G401 (cell line): ENCODE measurements around the gene PLXNA4. TPM values are rescaled to one million over a fixed set of nuclear protein-coding genes. Genes with fewer than 3 reads are reported as not detected.
"Not testable (repeated sequence)": the region's sequence is repeated elsewhere in the genome, so short reads cannot be mapped to it uniquely, and the experiment has no call there.

Experiments
- DNase-seq: peaks from one replicate; pipeline ENCODE4 v3.0.0-alpha.2; 2015; ENCODE audit warnings: low spot score
- in situ Hi-C: cut with HindIII; loops from 2 replicates; pipeline ENCODE4 v1.10.0; 2016; ENCODE audit warnings: low sequenced_read_pairs, mixed read lengths
- total RNA-seq: library from RNA; depleted of rRNA; stranded (reverse); fragments of >200 nt; shearing (Covaris generic); gene quantifications from 2 replicates; pipeline ENCODE4 v1.2.3, GENCODE V29; 2014

The PLXNA4 gene
- total RNA-seq, 1 experiment from 2014 or later, result under 0.01 TPM

GRCh38 chr7:132412435-132412834 lies 163.8 kb downstream of the PLXNA4 start:
- no peak for DNase-seq
- in situ Hi-C loops, result no loop called here

DNA sequence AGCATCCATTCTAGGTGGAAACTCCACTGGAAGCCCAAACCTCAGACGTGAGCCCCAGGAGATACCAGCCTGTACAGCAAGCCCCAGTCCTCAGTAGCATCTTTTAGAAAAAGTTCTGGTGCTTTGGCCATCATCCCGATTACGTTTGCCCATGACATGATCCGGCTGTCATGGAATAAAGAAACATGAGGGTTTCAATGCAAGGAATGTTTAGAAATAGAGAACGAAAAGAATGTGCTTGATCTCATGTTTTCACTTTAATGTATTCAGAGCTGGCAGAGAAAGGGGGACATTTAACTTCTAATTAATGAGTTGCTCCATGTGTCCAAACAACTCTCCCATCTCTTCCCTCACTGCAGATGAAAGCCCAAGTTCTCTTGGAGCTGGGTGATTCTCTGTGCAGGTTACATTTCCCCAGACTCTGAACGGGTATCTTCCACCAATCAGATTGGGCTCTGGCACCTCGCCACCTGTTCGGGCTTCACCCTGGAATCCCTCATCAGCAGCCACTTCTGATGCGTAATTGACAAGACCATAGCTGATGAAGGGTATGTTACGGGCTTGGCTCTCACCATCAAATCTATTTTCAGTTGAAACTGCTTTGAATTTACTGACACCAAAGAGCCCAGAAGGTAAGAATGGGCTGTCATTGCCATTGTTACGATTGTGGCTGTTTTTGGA lies 165.3 kb downstream of the PLXNA4 start:
- in situ Hi-C loops, result no loop called here

DNA sequence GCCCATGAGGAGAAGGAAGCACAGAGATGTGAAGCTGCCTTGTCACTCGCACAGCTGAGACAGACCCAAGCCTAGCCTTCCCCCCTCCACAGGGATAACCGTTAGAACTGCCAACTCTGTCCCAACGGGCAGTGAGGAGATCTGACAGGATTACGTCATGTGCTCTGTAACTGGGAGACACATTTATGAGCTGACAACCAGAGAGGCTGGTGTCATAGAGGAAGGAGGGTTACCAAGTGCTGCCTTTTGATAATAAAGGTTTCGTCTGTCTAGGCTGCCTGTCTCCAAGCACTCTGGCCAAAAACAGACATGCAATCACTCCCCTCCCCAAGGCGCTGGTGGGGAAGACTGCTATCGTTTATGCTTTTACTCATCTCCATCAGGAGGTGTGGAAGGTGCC lies 165.9 kb downstream of the PLXNA4 start:
- in situ Hi-C loops, result no loop called here

More for the DNA sequence above, 165.3 kb downstream of the PLXNA4 start:
- no peak for DNase-seq

DNA sequence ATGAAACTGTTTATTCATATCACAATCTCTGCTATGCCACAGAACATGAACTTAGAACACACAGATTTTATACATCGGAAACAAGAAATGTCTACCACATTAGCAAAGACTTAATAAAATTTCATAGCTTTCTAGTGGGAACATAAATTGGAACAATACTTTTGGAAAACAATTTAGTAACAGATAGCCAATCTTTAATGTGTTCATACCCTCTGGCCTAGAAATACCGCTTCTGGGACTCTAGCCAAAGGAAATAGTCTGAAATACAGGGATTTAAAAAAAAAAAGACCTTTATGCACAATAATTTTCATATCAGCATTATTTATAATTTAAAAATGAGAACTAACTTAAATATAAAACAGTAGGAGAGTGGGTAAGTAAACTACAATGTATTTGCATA lies 168.5 kb downstream of the PLXNA4 start:
- no peak for DNase-seq
- in situ Hi-C loops, result no loop called here

More for the DNA sequence above, 165.9 kb downstream of the PLXNA4 start:
- DNase-seq, result no peak

DNA sequence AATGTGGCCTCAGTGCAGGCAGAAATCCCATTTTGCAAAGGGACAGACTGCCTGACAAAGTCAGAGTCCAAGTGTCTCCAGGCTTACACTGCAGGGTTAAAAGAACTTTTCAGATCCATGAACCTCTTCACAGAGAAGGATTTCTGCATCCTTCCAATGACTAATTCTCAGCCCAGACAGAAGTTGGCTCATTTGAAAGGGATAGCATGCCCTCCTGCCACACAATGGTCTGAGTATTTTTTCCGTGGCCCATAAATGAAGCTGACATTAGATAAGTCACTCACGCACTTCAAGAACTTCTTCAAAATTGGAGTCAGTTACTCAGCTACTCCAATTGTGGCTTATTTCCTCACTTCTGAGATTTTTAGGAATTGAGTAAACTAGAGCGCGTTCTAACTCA lies 170.2 kb downstream of the PLXNA4 start:
- no peak for DNase-seq
- in situ Hi-C loops, result no loop called here

DNA sequence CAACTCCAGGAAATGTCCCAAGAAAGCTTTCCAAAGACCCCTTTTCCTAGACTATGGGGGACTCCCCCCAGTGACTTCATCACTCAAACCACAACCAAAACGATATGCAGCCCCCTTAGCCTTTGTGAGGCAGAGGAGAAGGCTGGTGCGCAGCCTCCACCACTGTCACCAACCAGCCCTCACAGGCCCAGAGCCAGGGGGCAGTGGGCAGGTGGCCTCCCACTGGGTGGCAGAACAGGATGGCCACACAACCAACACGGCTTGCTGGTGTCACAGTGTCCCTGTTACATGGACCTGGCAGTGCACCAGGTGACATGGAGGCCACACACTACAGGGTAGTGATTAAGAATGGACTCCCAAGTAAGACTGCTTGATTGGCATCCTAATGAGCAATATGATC lies 172.0 kb downstream of the PLXNA4 start:
- in situ Hi-C loops, result no loop called here
- no peak for DNase-seq

DNA sequence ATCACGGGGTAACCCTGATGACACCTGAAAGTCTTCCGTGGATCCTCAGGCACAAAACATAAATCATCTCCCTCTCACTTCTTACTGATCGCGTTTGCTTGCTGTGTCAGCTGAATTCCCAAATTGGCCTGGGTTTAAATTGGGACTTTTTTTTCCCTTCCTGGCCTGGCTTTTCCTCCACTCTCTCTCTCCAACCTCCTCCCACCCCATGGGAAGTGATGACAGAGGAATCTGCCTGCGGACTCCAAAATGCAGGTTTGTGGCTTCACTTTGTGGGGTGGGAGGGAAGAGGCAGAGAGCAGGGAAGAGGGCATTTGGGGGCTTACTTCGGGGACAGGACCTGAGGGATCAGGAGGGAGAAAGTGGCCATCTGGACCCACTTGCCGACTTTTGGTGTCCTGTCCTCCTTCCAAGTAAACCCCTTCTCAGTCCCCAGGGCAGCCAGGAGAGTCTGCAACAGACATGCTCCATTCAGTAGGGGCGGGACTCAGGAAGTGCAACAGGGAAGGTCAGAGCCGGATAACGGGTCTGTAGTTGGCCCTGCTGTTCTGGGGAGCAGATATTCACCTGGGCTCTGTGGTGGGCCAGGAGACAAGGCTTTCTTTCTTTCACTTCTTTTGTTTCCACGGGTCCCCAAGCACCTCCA lies 172.7 kb downstream of the PLXNA4 start:
- in situ Hi-C loops, result no loop called here
- no peak for DNase-seq

DNA sequence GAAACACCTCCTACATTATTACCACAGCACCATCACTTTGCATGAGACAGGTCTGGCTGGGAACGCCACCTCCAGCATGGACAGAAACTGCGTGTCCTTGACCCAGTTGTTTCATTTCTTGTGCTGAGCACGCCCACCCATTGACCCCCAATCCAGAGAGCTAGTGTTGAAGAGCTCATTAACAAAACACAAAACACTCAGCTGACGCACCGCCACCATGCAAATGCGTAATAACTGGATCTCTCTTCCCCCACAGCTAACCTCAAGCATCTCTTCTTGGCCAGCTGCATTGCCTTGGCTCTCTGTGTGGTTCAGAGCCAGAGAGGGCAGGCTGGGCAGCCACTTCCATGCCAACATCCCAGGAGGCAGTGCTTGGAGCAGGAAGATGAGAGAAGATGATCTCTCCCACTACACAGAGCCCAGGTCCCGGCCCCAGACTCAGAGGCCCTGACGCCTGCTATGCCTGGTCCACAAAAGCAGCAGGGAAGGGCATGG lies 173.5 kb downstream of the PLXNA4 start:
- in situ Hi-C loops, result no loop called here

DNA sequence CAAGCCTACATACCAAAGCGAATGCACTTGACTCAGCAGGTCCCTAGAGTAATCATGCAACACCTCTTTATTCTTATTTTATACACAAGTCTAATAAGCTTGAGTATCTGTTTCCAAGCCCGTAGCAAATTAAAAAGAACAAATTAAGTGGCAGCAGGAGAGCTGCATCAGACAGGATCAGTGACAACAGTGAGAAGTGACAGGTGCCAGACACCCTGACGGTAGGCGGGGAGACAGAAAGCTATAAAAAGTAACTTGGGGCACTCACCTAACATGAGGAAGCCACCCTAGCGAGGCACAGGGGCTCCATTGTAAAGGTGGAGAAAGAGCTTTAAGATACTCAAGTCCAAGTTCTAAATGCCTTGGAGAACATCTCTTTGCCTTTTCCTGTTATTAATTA lies 174.2 kb downstream of the PLXNA4 start:
- peak; percentile 12 for DNase-seq
- in situ Hi-C loops, result no loop called here

More for the DNA sequence above, 173.5 kb downstream of the PLXNA4 start:
- DNase-seq, result peak; percentile 84

DNA sequence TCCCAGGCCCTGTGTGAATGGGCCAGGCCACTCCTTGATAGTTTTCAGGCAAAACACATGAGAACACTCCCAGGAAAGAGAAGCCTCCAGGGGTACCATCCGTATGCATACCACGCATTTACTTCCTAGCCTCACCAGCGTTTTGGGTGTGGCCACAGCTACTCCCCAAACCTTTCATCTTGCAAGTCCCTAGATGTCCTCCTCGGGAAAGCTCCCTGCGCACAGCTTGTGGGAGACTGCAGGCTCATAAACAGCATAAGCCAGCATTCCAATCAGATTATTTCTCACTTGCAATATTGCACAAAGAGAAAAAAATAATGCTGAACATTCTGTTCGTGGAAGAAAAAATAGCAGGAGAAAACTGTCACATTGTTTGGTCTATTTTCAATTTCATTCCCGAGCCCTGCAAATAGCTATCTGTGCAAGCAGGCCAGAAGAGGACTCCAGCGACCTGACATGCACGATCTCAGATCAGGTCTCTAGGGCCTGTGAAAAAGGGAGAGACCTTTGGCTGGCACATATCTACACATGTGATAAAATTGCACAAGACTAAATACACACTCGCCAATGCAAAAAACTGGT lies 175.6 kb downstream of the PLXNA4 start:
- in situ Hi-C loops, result no loop called here
- no peak for DNase-seq

GRCh38 chr7:132399367-132399766 lies 176.9 kb downstream of the PLXNA4 start:
- in situ Hi-C loops, result no loop called here
- no peak for DNase-seq

GRCh38 chr7:132398253-132398925 lies 177.9 kb downstream of the PLXNA4 start:
- no peak for DNase-seq
- in situ Hi-C loops, result no loop called here

- DNase-seq, result no peak
- in situ Hi-C loops, result no loop called here
These were observed 179.2 kb downstream of the PLXNA4 start for GRCh38 chr7:132397070-132397469.

DNA sequence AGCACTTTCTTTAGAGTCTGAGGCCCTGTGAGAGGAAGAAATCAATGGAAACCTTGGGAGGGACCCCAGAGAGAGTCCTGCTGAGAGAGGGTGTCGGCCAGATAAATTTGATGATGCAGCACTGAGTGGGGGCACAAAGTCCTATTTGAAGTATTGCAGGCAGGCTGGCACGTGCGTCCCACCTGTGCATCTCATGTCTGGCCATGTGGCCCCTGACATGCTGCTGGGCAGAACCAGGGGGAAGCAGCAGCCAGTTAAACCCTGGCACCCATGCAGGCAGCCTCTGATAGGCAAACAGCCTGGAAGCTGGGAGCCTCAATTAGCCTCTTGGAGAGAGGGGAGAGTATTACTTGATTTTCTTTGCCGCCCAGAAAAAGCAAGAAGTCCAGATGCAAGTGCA lies 180.9 kb downstream of the PLXNA4 start:
- in situ Hi-C loops, result no loop called here

DNA sequence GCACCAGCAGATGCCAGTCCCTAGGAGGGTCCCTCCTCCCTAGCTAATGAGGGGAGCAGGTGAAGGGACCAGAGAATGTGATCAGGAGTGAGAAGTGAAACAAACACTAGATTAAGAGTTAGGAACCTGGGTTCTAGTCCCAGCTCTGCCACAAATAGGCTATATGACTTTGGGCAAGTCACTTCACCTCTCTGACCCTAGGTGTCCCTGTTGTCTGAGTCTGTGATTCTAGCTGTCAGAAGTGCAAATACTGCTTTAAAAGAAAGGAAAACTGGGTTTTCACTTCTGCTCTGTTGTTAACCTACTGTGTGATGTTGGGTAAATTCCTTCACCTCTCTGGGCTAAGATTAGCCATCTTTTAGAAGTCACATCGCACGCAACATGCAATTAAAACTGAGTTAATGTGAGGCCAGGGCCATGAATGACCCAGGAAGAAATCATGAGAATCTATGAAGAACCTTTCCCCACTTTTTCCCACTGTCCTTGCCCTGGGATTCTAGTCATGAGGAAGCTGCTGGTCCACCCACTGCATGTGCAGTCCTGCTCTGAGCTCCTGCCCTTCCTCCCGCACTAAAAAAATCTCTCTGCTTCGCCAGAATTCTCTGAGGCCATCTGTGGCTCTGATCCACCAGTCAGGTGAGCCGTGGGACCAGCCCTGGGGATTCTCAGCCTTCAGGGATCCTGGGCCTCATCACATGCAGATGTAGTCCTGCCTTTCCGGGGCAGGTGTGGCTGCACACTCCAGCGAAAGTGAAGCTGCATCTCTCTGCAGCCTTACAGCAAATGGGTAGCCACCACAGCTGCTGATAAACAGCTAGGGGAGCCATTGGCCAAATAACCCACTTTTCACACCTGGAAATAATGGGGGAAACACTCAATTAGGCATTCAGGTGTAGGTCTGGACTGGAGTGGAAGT lies 181.7 kb downstream of the PLXNA4 start:
- DNase-seq, result peak; percentile 11
- in situ Hi-C loops, result no loop called here

More for the DNA sequence above, 180.9 kb downstream of the PLXNA4 start:
- no peak for DNase-seq

DNA sequence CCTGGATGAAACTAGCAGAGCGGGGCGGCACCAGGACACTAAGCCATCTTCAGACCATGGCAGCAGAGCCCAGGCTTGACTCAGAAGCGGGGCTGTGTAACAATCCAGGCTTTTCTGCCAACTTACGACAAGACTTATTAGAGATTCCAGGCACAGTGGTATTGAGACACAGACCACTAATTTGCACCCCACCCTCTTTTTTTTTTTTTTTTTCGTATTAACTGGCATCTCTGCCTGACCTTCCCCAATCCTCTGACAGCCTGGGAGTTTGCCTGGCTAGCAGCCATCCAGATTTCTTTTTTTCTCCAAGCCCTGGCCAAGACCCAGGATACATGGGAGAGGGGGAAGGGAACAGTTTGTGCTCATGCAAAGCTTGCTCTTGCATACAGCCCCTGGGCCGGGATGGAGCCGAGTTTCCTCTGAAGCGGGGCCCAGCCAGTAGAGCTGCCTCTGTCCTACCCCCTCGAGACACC lies 182.4 kb downstream of the PLXNA4 start:
- in situ Hi-C loops, result no loop called here
- DNase-seq, result peak; percentile 46

DNA sequence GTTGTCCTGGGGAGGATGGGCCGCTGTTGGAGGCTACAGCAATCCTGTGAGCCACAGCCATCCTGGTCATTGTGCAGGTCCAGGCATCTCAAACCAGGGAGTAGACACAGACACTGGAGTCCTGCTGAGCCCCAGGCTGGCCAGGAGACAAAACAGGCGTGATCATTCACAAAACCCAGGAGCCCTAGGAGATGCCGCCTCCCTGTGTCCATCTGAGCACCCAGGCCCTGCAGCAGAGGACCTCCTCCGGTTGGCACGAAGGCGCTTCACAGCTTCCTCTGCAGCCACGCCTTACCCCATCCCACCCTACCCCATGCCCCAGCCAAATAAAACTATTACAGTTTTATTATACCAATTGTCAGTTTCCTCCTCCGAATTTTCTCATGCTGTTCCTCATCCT lies 183.6 kb downstream of the PLXNA4 start:
- in situ Hi-C loops, result no loop called here

GRCh38 chr7:132390705-132391104 lies 185.6 kb downstream of the PLXNA4 start:
- in situ Hi-C loops, result no loop called here
- DNase-seq, result no peak

More for the DNA sequence above, 183.6 kb downstream of the PLXNA4 start:
- peak; percentile 48 for DNase-seq

DNA sequence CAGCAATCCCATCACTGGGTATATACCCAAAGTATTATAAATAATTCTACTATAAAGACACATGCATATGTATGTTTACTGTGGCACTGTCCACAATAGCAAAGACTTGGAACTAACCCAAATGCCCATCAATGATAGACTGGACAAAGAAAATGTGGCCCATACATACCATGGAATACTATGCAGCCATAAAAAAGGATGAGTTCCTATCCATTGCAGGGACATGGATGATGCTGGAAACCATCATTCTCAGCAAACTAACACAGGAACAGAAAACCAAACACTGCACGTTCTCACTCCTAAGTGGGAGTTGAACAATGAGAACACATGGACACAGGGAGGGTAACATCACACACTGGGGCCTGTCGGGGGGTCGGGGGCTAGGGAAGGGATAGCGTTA lies 186.2 kb downstream of the PLXNA4 start:
- in situ Hi-C loops, DNase-seq: not testable (repeated sequence)
